Hematopoietic multipotent progenitor cell treated with erythropoietin and hydrocortisone succinate and interleukin-3 and kit ligand, for 4 days (in vitro differentiated cells): ENCODE measurements around the gene GNB3.

Experiments used
- DNase-seq: peaks from one replicate; pipeline ENCODE4 v3.0.0-alpha.2; 2015

The GNB3 gene

DNA sequence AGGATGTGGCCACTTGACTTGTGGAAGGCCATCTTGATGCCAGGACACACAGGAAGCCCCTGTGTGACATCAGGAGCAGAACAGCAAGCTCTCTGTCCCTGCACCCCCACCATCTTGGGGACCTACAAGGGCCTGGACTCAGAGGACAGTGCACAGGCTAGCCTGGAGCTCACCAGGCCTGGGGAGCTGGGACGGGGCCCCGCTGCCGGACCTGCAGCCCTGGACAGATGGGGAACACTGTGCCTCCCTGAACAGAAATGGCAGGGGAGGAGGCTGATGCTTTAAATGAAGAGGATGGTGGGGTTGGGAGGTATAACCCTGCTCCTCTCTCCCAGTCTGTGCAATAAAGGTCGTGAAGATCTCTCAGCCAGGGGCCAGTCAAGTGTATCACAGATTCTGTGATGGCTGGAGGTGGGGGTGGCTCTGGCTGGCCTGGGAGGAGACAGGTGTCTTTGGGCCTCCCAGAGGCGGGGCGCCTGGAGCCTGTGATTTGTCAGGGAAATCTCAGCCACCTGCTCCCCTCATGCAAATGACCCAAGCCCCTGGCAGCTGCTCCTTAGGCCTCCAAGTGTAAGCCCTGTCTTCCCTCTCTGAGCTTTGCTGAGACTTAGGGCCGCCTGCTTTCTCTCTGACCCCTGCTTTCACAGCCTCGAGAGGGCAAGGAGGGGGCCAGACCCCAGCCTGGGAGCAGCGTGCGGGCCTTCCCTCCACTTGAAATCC is 1.1 kb upstream of the GNB3 start:
- no peak for DNase-seq

DNA sequence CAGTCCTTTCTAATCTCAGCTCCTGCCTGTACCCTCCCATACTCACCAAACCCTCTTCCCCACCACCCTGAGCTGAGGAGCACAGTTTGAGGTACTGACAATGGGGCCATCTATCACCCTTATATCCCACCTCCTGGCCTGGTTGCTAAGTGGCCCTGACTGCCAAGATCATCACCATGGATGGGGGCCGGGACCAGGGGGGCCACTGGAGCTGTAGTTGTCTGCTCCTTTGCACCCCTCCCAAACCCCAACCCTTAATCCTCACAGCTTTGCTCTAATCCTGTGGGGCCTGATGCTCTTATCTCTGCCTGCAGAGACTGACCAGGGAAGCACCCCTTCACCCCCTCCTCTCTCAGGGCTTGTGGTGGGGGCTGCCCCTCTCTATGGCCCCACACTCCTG is 395 bp upstream of the GNB3 start:
- peak; percentile 60 for DNase-seq

DNA sequence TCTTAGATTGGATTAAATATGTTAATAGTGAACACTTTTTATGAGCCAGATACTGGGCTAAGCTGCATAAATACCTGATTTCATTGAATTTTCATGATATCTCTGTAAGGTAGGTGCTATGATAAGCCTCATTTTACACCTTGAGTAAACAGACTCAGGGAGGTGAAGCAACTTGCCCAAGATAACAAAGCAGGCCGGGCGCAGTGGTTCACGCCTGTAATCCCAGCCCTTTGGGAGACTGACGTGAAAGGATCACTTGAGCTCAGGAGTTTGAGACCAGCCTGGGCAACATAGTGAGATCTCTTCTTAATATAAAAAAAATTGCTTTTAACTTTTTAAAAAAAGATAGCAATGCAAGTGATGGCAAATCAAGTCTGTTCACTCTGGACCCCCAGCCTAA is 1.4 kb downstream of the GNB3 start:
- DNase-seq: no peak

DNA sequence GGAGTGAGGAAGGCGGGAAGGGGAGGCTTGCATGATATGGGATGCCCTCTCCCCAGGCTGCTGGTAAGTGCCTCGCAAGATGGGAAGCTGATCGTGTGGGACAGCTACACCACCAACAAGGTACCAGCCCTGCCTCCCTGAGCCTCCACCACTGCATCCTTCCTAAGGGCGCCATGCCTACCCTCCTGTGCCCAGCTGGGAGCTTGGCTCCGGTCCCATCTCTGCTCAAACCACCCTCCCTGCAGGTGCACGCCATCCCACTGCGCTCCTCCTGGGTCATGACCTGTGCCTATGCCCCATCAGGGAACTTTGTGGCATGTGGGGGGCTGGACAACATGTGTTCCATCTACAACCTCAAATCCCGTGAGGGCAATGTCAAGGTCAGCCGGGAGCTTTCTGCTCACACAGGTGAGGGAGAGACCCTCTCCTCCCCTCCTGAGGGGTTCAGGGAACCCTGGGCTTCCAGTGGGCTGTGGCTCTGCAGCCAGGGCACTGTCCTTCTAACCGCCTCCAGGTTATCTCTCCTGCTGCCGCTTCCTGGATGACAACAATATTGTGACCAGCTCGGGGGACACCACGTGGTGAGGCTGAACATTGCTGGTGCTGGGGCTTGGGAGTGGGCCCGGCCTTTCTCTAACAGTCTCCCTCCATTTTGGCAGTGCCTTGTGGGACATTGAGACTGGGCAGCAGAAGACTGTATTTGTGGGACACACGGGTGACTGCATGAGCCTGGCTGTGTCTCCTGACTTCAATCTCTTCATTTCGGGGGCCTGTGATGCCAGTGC is 2.6 kb downstream of the GNB3 start:
- DNase-seq: peak; percentile 71

DNA sequence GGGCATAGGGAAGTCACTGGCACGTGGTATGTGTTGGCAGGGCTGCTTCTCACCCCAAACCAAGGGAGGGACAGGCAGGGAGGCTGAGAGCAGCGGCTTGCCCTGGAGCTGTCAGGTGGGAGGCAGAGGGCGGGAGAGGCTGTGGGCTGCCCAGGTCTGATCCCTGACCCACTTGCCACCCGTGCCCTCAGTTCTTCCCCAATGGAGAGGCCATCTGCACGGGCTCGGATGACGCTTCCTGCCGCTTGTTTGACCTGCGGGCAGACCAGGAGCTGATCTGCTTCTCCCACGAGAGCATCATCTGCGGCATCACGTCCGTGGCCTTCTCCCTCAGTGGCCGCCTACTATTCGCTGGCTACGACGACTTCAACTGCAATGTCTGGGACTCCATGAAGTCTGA is 4.7 kb downstream of the GNB3 start:
- no peak for DNase-seq

DNA sequence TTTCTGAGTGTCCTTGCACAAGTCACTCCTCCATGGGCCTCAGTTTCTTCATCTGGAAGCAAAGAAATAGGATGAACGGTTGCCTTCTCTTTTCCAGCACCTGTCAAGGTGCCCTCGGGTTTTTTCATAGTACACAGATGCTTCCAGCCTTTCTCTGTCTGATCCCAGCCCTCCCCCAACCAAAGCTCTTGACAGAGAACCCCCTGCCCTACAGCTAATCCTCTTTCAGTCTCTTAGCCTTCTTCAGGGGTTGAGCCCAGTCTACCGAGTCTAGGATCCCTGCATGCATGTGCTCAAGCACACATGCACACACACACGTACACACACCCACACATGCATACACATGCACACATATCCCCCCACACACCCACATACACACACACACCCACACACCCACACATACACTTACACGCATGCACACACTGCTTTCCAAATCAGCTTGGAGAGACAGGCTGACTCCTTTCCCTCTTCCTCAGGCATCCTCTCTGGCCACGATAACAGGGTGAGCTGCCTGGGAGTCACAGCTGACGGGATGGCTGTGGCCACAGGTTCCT is 5.7 kb downstream of the GNB3 start:
- DNase-seq: no peak

DNA sequence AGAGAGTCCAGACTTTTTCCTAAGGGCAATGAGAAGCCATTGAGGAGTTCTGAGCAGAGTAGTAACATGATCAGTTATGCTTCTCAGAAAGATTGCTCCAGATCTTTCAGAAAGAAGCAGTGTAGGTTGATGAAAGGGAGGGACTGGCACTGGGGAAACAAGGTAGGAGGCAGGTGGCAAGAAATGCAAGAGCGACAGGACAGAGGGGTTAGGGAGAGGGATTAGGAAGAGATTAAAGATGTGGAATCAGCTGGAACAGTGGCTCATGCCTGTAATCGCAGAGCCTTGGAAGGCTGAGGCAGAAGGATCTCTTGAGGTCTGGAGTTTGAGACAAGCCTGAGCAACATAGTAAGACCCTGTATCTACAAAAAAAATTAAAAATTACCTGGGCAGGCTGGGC is 7.0 kb downstream of the GNB3 start:
- no peak for DNase-seq

DNA sequence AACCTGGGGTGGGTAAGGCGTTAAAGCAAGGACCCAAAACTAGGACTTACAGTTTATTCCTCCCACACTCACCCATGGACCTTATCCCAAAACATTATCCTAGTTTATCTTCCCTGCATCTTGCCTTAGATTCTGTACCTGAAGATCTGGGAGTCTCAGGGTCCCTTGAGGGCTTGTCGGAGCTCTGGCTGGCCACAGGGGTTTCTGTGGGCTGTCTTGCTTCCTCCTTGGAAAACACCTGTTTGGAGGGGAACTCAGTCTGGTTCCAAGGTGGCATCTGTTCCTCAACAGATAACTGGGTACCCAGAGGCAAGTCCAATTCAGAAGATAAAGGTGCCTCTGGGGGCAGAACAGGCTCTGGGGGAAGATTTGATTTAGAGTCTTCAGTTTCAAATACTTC is 8.7 kb downstream of the GNB3 start:
- peak; percentile 27 for DNase-seq

DNA sequence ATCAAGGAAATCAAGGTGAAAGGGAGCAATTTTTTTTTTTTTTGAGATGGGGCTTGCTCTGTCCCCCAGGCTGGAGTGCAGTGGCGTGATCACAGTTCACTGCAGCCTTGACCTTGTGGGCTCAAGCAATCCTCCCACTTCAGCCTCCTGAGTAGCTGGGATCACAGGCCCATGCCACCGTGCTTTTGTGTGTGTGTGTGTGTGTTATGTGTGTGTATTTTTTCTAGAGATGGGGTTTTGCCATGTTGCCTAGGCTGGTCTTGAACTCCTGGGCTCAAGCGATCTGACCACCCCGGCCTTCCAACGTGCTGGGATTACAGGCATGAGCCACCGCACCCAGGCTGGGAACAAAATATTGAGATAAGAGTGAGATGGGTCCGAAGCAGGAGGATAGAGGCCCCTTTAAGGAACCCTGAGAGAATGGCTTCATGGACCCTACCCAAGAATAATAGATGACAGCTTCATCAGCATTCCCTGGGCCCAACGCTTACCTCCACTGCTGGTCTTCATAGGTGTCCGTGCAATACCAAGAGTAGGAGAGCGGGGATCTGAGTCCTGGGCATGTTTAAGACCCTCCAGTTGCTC is 9.3 kb downstream of the GNB3 start:
- DNase-seq: no peak

DNA sequence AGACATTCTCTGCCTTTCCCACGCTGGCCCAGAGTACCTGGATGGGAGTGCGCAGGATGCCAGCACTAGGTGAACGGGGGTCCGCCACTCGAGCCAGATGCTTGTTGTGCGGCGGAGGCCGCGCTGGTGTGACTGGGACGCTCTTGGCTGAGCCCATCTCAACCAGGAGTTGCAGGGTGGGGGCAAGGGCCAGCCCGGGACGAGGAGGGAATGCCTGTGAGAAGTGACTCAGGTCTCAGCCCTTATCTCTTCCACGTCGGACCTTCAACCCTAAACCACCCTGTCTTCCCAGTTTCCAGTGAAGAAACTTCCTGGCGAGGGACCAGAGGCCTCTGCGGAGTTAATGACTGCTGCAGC is 10.0 kb downstream of the GNB3 start:
- DNase-seq: no peak

DNA sequence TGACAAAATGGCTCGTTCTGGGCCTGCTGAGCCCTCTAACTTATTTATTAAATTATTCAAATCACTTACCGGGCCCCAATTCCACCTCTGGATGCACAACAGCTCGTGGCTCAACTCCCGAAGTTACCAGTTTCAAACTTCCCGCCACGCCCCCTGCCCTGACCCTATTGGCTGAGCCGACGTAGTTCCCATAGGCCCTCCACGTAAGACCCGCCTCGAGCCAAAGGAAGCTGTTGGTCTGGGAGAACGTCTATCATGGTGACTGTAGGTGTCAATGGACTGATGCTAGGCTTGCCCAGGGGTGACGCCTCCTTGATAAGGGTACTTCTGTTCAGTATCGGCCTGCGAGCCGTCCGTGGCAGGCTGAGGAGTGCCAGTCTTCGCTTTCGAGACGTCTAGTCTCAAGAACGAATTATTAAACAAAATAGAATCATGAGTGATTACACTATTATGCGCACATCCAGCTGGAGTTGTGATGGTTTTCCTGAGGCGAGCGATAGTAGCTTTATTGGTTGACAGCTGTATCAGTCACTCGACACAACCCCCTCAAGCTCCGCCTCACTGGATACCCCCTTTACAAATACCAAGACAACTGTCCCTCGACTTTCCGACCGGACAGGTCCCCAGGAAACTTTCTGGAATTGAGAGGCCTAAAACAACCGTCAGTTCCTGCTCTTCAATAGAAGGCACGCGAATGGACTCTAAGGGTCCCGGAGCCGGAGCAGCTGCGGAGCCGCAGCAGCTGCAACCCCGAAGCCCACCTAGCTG is 10.6 kb downstream of the GNB3 start, which contains the start of gene CDCA3:
Gene CDCA3, minus strand, starts transcription at position 134 of the 768 bp plus-strand sequence. CDS start 334 bp downstream, outside the sequence.
- peak; percentile 100 for DNase-seq

DNA sequence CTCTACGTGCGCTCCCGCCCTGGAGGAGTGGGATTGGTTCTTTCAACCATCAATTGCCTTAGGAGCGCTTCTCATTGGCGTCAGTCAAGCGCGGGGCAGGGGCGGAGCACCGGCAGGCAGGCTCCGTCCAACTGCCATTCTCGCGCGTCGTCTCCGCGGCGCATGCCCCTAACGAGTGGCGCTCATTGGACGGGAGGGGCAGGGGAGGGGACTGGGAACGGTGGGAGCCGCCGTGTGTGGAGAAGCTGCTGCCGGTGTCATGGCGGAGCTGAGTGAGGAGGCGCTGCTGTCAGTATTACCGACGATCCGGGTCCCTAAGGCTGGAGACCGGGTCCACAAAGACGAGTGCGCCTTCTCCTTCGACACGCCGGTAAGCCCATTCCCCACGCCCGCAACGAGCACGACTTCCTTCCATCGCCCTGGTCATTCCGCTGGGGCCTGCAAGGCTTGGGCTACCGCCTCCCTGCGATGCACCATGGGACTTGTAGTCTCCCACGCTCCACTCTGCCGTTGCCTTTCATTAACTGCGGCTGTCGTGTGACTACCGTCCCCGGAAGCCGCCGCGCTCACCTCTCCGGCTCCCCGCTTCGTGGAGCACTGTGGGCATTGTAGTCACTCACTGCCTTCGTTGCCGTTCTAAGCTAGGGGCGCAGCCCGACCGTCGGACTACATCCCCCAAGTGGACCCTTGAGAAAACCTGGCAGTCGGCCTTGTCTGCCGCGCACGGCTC is 11.4 kb downstream of the GNB3 start, which contains the start of gene USP5:
Gene USP5, plus strand, starts transcription at position 230 of the 730 bp plus-strand sequence. Its CDS starts 30 bp downstream, at position 260.
- DNase-seq: peak; percentile 100

DNA sequence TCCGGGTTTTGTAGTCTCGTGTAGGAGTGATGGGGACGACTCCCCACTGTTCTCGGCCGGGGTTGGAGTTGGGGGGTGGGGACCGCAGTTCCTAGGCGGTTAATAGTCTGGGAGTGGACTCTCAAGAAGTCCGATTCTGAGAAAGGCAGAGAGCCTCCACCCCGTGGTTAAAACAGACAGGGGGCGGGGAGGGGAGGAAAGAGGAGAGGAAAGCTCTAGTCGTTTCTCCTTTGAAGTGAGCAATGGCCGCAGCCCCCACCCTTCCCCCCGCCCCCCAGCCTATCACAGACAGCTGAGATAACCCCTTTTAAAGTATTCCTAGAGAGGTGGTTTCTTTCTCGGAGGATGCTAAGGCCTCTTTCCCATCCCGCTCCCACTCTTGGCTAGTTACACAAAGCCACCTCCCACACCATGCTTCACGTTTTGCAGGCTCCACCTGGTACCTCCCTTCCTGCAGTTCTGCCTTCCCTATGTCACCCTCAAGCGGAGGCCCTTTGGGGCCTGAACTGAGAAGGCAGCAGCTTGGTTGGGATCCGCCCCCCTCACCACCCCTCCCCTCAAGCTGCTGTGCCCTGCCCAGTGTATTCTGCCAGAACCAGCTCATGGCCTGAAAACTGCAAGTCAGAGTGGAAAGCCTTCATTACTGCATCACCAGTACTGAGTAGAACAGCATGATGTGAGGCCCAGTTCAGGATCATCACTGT is 12.1 kb downstream of the GNB3 start:
- peak; percentile 85 for DNase-seq

DNA sequence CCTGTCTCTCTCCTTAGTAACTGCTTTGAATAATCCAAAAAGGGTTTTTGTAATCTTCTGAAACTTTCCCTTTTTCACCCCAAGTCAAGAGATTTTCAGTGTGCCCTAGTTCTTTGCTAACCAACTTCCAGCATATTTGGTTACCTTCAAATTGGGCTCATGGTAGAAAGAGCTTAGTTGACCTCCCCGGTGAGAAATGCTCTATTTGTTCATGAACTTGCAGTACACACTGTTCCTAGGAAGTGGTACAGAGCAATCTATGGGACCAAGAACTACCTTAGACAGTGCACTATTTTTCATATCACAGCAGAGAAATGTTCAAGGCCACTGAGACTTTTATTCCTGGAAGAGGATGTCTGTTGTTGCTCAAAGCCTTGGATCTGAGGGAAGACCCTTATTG is 12.9 kb downstream of the GNB3 start:
- no peak for DNase-seq

DNA sequence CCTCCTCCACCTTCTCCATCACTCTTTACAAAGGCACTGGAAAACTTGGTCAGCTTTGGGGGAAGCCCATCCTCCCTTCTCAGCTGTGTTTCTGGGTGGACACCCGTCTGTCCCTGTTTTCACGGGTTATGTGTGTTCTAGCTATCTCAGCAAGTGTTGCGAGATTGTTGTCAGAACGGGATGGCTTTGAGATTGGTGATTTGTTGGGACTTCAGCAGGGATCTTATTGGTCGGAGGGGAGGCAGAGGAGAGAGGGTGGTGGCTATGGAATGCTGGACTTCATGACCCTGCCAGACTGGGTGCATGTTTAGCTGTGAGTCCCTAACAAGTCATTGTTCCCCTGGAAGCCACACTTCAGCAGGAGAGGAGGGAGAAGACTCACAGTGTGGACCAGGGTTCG is 13.3 kb downstream of the GNB3 start:
- DNase-seq: no peak

DNA sequence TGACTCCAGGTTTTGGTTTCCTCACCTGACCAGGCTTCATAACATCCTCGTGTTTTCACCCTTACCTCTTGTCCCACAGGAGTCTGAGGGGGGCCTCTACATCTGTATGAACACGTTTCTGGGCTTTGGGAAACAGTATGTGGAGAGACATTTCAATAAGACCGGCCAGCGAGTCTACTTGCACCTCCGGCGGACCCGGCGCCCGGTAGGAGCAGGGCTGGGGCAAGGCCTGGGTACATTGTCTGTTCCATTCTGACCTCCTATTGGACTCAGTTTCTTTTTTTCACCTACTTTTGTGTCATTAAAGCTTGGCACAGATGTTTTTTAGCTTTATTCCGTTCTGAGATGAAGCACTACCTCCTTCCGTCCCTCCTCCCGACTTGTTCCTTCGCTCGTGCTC is 14.6 kb downstream of the GNB3 start:
- no peak for DNase-seq

DNA sequence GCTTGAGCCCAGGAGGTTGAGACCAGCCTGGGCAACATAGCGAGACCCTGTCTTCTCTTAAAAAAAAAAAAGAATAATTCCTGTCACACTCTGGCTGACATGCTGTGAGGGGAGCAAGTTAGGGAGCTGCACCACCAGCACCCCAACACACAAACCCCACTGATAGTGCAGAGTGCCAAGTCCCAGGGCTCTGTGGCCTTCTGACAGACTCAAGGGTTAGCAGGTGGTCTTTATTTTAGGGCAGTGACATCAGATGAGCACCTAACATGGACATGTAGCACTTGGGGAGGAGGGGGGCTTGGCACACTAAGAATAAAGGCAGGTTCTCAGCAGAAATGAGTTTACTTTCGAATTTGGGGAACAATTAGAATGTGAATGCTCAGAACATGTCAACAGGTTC is 18.1 kb downstream of the GNB3 start:
- no peak for DNase-seq

DNA sequence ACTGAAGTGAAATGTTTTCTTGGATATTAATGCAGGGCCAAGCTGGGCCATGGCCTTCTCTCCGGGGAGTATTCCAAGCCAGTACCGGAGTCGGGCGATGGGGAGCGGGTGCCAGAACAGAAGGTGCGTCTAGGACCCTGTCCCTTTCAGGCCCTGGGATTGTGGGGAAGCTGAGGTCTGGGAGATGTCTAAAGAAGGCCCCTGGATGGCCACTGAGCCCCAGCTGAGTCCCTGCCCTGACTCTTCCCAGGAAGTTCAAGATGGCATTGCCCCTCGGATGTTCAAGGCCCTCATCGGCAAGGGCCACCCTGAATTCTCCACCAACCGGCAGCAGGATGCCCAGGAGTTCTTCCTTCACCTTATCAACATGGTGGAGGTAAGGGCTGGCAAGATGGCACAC is 19.4 kb downstream of the GNB3 start:
- DNase-seq: no peak

DNA sequence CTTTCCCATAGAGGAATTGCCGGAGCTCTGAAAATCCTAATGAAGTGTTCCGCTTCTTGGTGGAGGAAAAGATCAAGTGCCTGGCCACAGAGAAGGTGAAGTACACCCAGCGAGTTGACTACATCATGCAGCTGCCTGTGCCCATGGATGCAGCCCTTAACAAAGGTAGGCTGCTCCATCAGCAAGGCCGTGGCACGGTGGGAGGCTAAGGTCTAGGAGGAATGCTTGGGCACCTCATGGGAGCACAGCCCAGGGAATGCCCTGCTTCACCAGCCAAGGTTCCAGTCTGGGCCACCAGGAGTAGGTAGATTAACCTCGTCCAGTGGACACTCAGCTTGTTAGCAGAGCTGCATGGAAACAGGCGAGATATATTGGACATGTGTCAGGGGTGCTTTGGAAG is 20.2 kb downstream of the GNB3 start:
- DNase-seq: no peak

DNA sequence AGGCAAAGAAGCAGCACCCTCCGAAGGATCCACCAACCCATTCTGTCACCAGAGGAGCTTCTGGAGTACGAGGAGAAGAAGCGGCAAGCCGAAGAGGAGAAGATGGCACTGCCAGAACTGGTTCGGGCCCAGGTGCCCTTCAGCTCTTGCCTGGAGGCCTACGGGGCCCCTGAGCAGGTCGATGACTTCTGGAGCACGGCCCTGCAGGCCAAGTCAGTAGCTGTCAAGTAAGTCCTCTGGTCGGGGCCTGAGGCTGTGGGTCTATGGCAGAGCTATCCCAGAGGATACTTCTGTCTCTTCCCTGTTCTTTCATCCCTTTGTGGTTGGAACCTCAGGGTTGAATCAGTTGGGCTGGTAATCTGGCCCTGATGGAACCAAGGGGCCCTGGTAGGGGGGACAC is 20.7 kb downstream of the GNB3 start:
- no peak for DNase-seq

DNA sequence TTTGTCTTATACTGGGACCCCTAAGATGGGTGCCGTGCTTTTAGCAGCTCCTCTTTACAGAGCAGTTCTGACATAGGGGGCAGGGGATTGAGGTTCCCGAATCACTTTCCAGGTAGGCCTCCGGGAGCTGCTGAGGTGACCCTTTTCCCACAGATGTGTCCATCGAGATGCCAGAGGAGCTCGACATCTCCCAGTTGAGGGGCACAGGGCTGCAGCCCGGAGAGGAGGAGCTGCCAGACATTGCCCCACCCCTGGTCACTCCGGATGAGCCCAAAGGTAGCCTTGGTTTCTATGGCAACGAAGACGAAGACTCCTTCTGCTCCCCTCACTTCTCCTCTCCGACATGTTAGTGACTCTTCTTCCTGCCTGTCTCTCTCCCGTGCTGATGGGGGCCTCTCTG is 22.3 kb downstream of the GNB3 start:
- DNase-seq: no peak
